Hepatocyte (in vitro differentiated cells): ENCODE results near the gene STAMBP. TPM values are rescaled to one million over a fixed set of nuclear protein-coding genes. Genes with fewer than 3 reads are reported as not detected.
"Not testable (repeated sequence)": the region's sequence is repeated elsewhere in the genome, so short reads cannot be mapped to it uniquely, and the experiment has no call there.

Experiments used
- DNase-seq: peaks from one replicate; pipeline ENCODE4 v3.0.0-alpha.2; 2016; ENCODE audit warnings: low spot score
- H2AFZ ChIP-seq: fragments of 200-600 bp; sonication (generic); 2 replicates; pipeline ENCODE4 v1.6.0; 2016; ENCODE audit warnings: antibody characterized with exemption, mild to moderate bottlenecking
- H3K27ac ChIP-seq: fragments of 200-600 bp; sonication (generic); 2 replicates; pipeline ENCODE4 v1.5.1; 2016; ENCODE audit warnings: mild to moderate bottlenecking
- H3K27me3 ChIP-seq: fragments of 200-600 bp; sonication (generic); 2 replicates; pipeline ENCODE4 v1.6.1; 2016
- H3K36me3 ChIP-seq: fragments of 200-600 bp; sonication (generic); replicated peaks from 2 replicates; pipeline ENCODE4 v1.5.1; 2016; ENCODE audit warnings: low read depth; ENCODE audit not compliant: insufficient read depth
- H3K4me1 ChIP-seq: fragments of 200-600 bp; sonication (generic); 2 replicates; pipeline ENCODE4 v1.5.1; 2016; ENCODE audit warnings: mild to moderate bottlenecking, moderate library complexity; ENCODE audit not compliant: insufficient read depth
- H3K4me2 ChIP-seq: fragments of 200-600 bp; sonication (generic); 2 replicates; pipeline ENCODE4 v1.6.0; 2016
- H3K4me3 ChIP-seq: fragments of 200-600 bp; sonication (generic); 2 replicates; pipeline ENCODE4 v1.5.1; 2016; ENCODE audit warnings: mild to moderate bottlenecking
- H3K79me2 ChIP-seq: fragments of 200-600 bp; sonication (generic); 2 replicates; pipeline ENCODE4 v1.6.0; 2017; ENCODE audit warnings: mild to moderate bottlenecking
- H3K9me2 ChIP-seq: fragments of 200-600 bp; sonication (generic); replicated peaks from 2 replicates; pipeline ENCODE4 v1.6.0; 2017; ENCODE audit warnings: mild to moderate bottlenecking; ENCODE audit not compliant: insufficient read depth
- H3K9me3 ChIP-seq: fragments of 200-600 bp; sonication (generic); 2 replicates; pipeline ENCODE4 v1.5.1; 2016; ENCODE audit warnings: low read depth, mild to moderate bottlenecking
- H4K20me1 ChIP-seq: fragments of 200-600 bp; sonication (generic); 2 replicates; pipeline ENCODE4 v1.6.0; 2016; ENCODE audit warnings: mild to moderate bottlenecking; ENCODE audit not compliant: insufficient read depth, poor library complexity, severe bottlenecking
- EZH2 ChIP-seq: fragments of 200-600 bp; sonication (generic); IDR thresholded peaks from 2 replicates; pipeline ENCODE4 v1.6.1; 2016; ENCODE audit warnings: antibody characterized with exemption, mild to moderate bottlenecking, borderline replicate concordance
- EZH2phosphoT487 ChIP-seq: fragments of 200-600 bp; sonication (generic); IDR thresholded peaks from one replicate; pipeline ENCODE4 v1.6.1; 2018; ENCODE audit warnings: antibody characterized with exemption, mild to moderate bottlenecking, low read depth, moderate library complexity; ENCODE audit not compliant: unreplicated experiment, severe bottlenecking
- WGBS: methylation state at CpG from one replicate; pipeline ENCODE4 v1.1.6; 2016; ENCODE audit warnings: low lambda C conversion rate; ENCODE audit errors: missing lambda C conversion rate; 5-methylcytosine and 5-hydroxymethylcytosine counted together
- polyA plus RNA-seq: library from polyadenylated mRNA; unstranded; fragments of >200 nt; fragmentation: Nextera tagmentation; extraction: Ambion mirVana; gene quantifications from 2 replicates; pipeline ENCODE4 v1.2.1, GENCODE V29; 2016
- total RNA-seq: library from RNA; depleted of rRNA; stranded (reverse); fragments of >200 nt; gene quantifications from 2 replicates; pipeline ENCODE4 v1.2.3, GENCODE V29; 2014
- TF ChIP-seq, protein P1 (sequence below): fragments of 200-600 bp; sonication (generic); IDR thresholded peaks from 2 replicates; pipeline ENCODE4 v1.5.1; 2016; ENCODE audit warnings: antibody characterized with exemption, mild to moderate bottlenecking; ENCODE audit not compliant: poor library complexity

The STAMBP gene
- total and polyA plus RNA-seq, 2 experiments from 2014 or later, result 34.3 to 43.0 TPM

GRCh38 chr2:73885406-73885805 lies 56.6 kb downstream of the STAMBP start:
- Histone ChIP-seq H3K27ac (no peak overlapping the region), H3K4me2 (no peak overlapping the region), H3K79me2 (no peaks in the 10 kb centered on the region), H3K4me3 (no peak overlapping the region), H3K36me3 (no peaks in the 10 kb centered on the region), H3K9me3 (no peaks in the 10 kb centered on the region), H3K9me2 (no peaks in the 10 kb centered on the region), H3K27me3 (no peaks in the 10 kb centered on the region), H2AFZ (no peak overlapping the region), H4K20me1 (no peaks in the 10 kb centered on the region), H3K4me1 (no peaks in the 10 kb centered on the region)
- DNase-seq, result no peak
- no peak for TF ChIP-seq EZH2phosphoT487
- TF ChIP-seq EZH2, result no peak
- WGBS, result 58% methylated on average over 2 of the region's 2 CpGs

DNA sequence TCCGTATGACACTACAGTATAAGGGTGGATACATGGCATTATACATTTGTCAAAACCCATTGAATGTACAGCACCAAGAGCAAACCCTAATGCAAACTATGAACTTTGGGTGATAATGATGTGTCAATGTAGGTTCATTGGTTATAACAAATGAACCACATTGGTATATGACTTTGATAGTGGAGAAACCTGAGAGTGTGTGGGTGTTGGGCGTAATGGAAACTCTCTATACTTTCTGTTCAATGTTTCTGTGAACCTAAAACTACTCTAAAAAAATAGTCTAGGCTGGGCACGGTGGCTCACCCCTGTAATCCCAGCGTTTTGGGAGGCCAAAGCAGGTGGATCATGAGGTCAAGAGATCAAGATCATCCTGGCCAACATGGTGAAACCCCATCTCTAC lies 57.6 kb downstream of the STAMBP start:
- Histone ChIP-seq H3K27me3 (no peaks in the 10 kb centered on the region), H2AFZ (no peak overlapping the region), H3K79me2 (no peaks in the 10 kb centered on the region), H3K4me2 (no peak overlapping the region), H3K27ac (no peak overlapping the region), H3K4me1 (no peaks in the 10 kb centered on the region), H3K9me3 (no peaks in the 10 kb centered on the region), H4K20me1 (no peaks in the 10 kb centered on the region), H3K9me2 (no peaks in the 10 kb centered on the region), H3K4me3 (no peak overlapping the region), H3K36me3 (no peaks in the 10 kb centered on the region)
- no peak for DNase-seq
- WGBS, result 91% methylated on average over 4 of the region's 4 CpGs
- TF ChIP-seq EZH2 (no peak), EZH2phosphoT487 (no peak)
- TF ChIP-seq, protein P1, sequence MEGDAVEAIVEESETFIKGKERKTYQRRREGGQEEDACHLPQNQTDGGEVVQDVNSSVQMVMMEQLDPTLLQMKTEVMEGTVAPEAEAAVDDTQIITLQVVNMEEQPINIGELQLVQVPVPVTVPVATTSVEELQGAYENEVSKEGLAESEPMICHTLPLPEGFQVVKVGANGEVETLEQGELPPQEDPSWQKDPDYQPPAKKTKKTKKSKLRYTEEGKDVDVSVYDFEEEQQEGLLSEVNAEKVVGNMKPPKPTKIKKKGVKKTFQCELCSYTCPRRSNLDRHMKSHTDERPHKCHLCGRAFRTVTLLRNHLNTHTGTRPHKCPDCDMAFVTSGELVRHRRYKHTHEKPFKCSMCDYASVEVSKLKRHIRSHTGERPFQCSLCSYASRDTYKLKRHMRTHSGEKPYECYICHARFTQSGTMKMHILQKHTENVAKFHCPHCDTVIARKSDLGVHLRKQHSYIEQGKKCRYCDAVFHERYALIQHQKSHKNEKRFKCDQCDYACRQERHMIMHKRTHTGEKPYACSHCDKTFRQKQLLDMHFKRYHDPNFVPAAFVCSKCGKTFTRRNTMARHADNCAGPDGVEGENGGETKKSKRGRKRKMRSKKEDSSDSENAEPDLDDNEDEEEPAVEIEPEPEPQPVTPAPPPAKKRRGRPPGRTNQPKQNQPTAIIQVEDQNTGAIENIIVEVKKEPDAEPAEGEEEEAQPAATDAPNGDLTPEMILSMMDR, result no peak

DNA sequence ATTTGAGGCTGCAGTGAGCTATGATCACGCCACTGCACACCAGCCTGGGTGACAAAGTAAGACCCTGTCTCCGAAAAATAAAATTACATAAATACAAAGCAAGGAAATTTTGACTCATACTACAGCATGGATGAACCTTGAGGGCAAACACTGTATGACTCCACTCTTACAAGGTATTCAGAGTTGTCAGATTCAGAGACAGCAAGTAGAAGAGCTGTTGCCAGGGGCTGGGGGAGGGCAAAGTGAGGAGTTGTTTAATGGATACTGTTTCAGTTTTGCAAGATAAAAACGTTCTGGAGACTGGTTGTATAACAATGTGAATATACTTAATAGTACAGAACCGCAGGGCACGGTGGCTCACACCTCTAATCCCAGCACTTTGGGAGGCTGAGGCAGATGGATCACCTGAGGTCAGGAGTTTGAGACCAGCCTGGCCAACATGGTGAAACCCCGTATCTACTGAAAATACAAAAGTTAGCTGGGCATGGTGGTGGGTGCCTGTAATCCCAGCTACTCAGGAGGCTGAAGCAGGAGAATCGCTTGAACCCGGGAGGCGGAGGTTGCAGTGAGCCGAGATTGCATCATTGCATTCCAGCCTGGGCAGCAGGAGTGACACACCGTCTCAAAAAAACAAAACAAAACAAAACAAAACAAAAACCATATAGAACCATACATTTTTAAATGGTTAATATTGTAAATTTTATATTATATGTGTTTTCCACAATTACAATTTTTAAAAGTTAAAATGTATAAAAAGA lies 59.0 kb downstream of the STAMBP start:
- not testable (repeated sequence) for H3K4me3 ChIP-seq, H3K27ac ChIP-seq, H3K79me2 ChIP-seq, H3K27me3 ChIP-seq, H3K4me1 ChIP-seq, H4K20me1 ChIP-seq, H3K36me3 ChIP-seq, H2AFZ ChIP-seq, H3K4me2 ChIP-seq, H3K9me2 ChIP-seq, H3K9me3 ChIP-seq, DNase-seq
- 82% methylated on average over 11 of the region's 11 CpGs for WGBS

DNA sequence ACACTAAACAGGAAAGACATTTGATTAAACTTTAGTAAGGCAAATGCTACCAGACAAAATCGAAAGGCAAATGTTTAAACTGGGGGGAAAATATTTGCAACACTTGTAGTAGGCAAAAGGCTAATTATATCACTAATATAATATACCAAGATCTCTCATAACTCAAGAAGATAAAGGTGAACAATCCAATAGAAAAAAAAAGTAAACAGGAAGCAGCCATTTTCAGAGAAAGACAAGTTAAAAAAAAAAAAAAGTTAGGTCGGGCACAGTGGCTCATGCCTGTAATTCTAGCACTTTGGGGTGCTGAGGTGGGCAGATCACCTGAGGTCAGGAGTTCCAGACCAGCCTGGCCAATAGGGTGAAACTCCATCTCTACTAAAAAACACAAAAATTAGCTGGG lies 59.6 kb downstream of the STAMBP start:
- TF ChIP-seq EZH2, result no peak
- TF ChIP-seq, protein P1, result no peak
- TF ChIP-seq EZH2phosphoT487, result no peak
- H3K4me2 ChIP-seq, result no peak overlapping the region
- H3K79me2 ChIP-seq, result no peaks in the 10 kb centered on the region
- peaks cover 5% of the 10 kb centered on the region for H3K4me1 ChIP-seq
- no peak overlapping the region for H2AFZ ChIP-seq
- 76% methylated on average over 2 of the region's 2 CpGs for WGBS
- H3K9me3 ChIP-seq, result no peaks in the 10 kb centered on the region
- H3K36me3 ChIP-seq, result no peaks in the 10 kb centered on the region
- H3K9me2 ChIP-seq, result no peaks in the 10 kb centered on the region
- no peak overlapping the region for H3K27ac ChIP-seq
- H3K4me3 ChIP-seq, result no peak overlapping the region
- no peaks in the 10 kb centered on the region for H4K20me1 ChIP-seq
- no peak for DNase-seq
- no peaks in the 10 kb centered on the region for H3K27me3 ChIP-seq
